SK-N-SH (cell line): Measurements from ENCODE around the gene UBE2D1.

Experiments
- CTCF ChIP-seq: fragments of 200-600 bp; sonication (generic); IDR thresholded peaks from 2 replicates; pipeline ENCODE4 v1.6.1; 2017; ENCODE audit warnings: antibody characterized with exemption, mild to moderate bottlenecking, moderate library complexity
- ELF1 ChIP-seq: IDR thresholded peaks from 2 replicates; pipeline ENCODE4 v1.4.0; 2012
- EZH2phosphoT487 ChIP-seq: fragments of 200-600 bp; sonication (generic); IDR thresholded peaks from 2 replicates; pipeline ENCODE4 v1.6.1; 2017; ENCODE audit warnings: low read depth, mixed run types, mild to moderate bottlenecking, antibody characterized with exemption, moderate library complexity, borderline replicate concordance
- GABPA ChIP-seq: IDR thresholded peaks from 2 replicates; pipeline ENCODE4 v1.4.0; 2012; ENCODE audit warnings: low read depth, mild to moderate bottlenecking
- GATA2 ChIP-seq: sonication (generic); formaldehyde crosslinking; IDR thresholded peaks from 2 replicates; pipeline ENCODE4 v1.5.0; 2020; ENCODE audit warnings: mild to moderate bottlenecking, missing genetic modification reagents
- NFIC ChIP-seq: IDR thresholded peaks from 2 replicates; pipeline ENCODE4 v1.4.0; 2012; ENCODE audit warnings: borderline replicate concordance
- POLR2AphosphoS5 ChIP-seq: IDR thresholded peaks from 2 replicates; pipeline ENCODE4 v1.6.1; 2012; ENCODE audit warnings: low read depth, low read length
- RAD21 ChIP-seq: IDR thresholded peaks from 2 replicates; pipeline ENCODE4 v1.6.1; 2012; ENCODE audit warnings: mild to moderate bottlenecking, low read length
- SIN3A ChIP-seq: IDR thresholded peaks from 2 replicates; pipeline ENCODE4 v1.6.1; 2012; ENCODE audit warnings: low read depth, mild to moderate bottlenecking, low read length, moderate library complexity, borderline replicate concordance
- TAF1 ChIP-seq: IDR thresholded peaks from 2 replicates; pipeline ENCODE4 v1.6.1; 2012; ENCODE audit warnings: low read depth, mild to moderate bottlenecking, low read length, moderate library complexity, borderline replicate concordance

GRCh38 chr10:58356756-58357155, 21.9 kb downstream of the UBE2D1 start:
- no peak for TF ChIP-seq SIN3A
- TF ChIP-seq CTCF = no peak
- no peak for TF ChIP-seq NFIC
- no peak for TF ChIP-seq POLR2AphosphoS5
- no peak for TF ChIP-seq EZH2phosphoT487
- no peak for TF ChIP-seq RAD21
- TF ChIP-seq GABPA = no peak
- no peak for TF ChIP-seq GATA2 (CRISPR knock-in tag)
- TF ChIP-seq TAF1 = no peak
- TF ChIP-seq ELF1 = no peak
